HG02943 (cell line): ENCODE results near the gene PLEKHF1.
"Not testable (repeated sequence)": the region's sequence is repeated elsewhere in the genome, so short reads cannot be mapped to it uniquely, and the experiment has no call there.

Source experiments
- ATAC-seq: cut with Tn5 transposase; IDR thresholded peaks from one replicate; pipeline ENCODE4 v1.9.1; 2021; ENCODE audit warnings: mild to moderate bottlenecking, low read depth, moderate library complexity; ENCODE audit not compliant: unreplicated experiment

Gene PLEKHF1, protein sequence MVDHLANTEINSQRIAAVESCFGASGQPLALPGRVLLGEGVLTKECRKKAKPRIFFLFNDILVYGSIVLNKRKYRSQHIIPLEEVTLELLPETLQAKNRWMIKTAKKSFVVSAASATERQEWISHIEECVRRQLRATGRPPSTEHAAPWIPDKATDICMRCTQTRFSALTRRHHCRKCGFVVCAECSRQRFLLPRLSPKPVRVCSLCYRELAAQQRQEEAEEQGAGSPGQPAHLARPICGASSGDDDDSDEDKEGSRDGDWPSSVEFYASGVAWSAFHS

DNA sequence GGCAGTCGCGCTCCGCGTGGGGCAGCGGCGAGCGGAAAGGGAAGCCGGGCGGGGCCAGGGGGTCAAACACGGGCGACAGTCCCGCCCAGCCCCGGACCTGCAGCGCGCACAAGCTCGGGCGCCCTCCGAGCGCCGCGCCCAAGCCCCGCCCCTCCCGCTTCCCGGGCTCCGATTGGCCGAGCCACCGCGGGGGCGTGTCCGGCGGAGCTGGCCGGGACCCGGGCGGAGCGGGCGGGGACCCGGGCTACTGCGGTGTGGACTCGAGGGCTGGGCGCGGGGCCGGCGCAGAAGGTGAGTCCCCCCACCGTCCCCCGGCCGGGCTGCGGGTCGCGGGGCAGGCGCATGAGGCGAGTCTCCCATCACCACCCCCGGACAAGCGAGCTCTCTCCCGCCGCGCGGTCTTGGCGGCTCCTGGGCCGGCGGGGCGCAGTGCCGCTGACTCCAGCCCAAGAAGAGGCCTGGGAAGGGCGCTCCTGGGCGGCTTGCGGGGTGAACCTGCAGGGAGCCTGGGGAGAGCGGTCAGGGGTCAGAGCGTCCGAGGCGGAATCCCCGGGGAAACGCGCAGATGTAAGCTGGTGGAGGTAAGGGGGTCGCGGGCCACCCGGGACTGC is at the start of gene PLEKHF1:
Gene PLEKHF1 (plus strand): TSS at position 247 of the 611 bp plus-strand sequence. CDS start 8,379 bp downstream, outside the sequence.
- peak; percentile 74 for ATAC-seq

DNA sequence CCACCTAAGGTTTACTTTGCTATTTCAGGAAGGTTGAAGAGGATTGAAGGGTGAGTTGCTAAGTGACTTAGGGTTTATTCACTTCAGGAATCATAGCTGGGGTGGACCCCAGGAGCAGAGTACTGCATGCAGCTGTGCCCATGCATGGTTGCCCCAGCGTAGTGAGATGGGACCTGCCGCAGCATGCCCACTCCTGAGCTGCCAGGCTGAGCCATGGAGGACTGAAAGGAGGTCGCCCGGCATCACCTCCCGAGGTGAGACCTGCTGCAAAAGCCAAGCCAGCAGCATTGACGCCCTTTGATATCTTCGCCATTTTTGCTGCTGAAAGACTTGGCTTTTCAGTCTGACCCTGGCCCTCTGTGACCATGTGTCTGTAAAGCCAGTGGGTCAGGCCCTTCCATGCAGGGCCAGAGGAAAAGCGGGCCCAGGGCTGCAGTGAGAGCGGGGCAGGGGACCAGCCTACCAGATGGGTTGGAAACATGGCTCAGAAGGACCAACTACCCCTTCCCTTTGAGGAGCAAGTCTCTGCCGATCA is 49.3 kb upstream of the PLEKHF1 start:
- ATAC-seq = no peak

DNA sequence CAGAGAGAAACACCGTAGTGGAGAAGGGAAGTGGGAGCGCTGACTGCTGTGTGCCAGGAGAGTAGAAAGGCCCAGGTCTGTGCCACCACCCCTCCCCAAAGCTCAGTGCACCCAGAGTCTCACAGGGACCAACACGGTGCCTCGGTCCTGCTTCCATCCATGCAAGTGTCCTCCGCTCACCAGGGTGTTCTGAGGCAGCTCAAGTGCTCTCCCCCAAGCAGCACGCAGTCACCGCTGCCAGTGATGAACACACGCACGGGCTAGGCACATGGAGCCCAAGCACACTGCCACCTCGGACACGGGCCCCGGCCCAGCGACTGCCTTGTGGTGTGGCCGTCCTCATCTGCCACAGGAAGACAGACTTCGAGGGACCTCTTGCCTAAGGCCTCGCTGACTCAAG is 48.7 kb upstream of the PLEKHF1 start:
- ATAC-seq = no peak

DNA sequence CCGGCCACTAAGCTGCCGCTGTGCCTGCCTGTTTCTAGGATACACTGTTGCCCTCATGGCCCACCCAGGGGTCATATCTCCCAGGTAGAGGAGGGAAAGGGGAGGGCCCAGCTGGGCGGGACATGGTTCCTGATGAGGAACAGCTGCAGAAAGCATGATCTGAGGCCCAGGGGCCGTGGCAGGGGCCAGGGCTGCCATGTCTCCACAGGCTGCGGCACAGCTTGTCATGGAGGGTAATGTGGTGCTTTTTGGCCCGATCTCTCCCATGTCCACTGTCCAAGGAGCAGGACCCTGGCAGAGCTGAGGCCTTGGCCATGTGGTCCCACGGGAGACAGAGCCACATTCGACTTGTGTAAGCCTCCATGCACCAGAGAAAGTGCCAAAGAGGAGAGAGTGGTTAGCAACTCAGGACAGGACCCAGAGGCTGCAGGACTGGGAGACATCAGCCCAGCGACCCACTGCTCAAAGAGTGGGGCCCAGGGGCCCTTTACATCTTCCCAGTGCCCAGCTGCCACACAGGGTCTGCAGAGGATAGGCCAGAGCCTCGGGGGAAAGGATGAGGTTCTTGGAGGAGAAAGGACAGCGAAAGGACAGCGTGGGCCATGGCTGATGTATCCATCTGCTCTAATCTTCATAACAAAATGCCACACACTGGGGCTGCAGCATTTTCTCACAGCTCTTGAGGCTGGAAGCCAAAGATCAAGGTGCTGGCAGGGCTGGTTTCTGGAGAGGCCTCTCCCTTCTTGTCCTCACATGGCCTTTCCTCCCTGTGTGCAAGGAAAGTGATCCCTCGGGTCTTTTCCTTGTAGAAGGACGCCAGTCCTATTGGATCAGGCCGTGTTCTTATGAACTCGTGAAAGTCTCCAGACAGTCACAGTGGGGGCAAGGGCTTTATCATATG is 47.6 kb upstream of the PLEKHF1 start:
- ATAC-seq = no peak

DNA sequence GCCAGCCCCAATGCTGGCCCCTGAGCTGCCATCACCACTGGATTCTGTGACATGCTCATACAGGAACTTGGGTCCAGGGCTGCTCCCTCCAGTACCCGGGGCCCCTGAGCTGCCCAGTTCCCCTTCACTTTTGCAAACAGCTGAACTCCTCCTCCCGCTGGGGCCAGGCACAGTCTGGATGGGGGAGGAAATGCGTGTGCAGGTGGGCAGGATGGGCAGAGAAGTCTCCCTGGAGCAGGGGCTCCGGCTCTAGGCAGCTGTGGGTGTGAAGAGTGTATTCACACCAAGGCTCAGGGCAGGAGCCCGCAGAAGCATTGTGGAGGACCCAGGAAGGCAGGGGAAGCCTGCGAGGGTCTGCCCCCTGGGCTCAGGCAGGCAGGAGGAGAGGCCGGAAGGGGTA is 46.8 kb upstream of the PLEKHF1 start:
- ATAC-seq = no peak

DNA sequence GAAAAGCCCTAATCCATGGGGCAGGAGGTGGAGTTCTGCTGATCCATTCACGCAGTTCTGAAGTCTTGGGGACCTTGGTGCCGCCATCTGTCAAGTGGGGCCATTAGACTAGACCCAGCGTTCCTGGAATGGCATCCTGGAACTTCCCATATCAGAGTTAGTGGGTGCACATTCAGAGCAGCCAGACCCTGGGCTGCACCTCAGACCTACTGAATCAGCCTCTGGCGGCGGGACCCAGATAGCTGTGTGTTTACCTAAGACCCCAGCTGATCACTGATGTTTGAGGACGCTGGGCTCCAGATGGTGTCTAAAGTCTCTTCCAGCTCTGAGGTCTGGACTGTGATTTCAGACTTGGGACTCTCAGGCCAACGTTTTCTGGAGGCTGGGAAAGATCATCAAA is 46.4 kb upstream of the PLEKHF1 start:
- no peak for ATAC-seq

DNA sequence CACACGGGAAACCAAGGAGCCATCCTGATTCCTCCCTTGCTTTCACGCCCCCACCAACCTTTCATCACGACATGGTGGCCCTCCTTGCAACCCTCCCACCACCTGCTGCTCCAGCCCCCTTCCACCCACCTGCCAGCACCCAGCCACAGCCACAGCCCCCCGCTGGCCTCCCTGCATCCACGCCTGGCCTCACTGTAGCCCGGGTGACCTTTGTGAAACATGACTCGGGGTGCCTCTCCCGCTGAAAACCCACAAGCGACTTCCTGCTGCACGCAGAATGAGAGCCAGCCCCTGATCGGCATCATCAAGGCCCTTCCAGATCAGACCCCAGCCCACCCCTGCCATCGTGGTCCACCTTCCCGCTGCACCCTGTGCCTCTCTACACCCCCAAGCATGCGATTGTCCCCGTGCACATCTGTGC is 44.3 kb upstream of the PLEKHF1 start:
- no peak for ATAC-seq

DNA sequence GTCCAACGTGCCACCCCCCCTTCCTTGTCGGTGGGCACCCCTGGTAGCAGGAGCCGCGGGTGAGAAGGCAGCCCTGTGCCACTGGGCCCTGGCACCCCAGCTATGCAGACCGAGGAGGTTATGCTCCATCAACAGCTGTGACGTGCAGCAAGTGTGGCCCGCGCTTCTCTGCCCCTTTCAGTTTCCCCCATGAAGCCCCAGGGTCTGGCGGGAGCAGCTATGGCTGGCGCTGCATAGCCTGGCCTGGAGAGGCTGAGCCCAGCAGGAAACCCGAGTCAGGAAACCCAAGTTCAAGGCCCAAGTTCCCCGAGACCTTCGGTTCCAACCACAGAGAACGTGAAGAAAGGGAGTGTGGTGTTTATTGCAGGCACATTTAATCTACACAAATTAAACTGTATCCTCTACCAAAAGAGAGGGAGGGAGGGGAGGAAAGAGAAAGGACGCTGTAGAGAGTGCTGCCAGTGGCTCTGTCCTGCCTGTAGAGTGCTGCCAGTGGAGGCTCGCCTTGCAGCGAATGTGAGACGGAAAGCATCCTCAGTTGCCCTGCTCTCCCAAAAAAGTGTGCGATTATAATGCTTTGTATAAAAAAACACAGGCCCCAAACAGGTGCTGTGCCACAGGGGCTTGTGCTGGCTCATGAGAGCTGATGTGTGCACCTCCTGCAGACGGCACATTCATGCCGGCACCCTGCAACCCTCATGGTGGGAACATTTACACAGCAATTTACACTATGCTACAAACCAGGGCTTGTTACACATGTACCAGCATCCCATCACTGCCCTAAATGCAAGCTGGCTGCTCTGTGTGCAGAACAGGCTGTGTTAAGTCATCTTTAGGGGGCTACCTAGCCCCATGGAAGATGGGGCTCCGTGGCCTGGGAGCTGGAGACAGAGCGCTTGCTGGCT is 42.8 kb upstream of the PLEKHF1 start:
- ATAC-seq = no peak

DNA sequence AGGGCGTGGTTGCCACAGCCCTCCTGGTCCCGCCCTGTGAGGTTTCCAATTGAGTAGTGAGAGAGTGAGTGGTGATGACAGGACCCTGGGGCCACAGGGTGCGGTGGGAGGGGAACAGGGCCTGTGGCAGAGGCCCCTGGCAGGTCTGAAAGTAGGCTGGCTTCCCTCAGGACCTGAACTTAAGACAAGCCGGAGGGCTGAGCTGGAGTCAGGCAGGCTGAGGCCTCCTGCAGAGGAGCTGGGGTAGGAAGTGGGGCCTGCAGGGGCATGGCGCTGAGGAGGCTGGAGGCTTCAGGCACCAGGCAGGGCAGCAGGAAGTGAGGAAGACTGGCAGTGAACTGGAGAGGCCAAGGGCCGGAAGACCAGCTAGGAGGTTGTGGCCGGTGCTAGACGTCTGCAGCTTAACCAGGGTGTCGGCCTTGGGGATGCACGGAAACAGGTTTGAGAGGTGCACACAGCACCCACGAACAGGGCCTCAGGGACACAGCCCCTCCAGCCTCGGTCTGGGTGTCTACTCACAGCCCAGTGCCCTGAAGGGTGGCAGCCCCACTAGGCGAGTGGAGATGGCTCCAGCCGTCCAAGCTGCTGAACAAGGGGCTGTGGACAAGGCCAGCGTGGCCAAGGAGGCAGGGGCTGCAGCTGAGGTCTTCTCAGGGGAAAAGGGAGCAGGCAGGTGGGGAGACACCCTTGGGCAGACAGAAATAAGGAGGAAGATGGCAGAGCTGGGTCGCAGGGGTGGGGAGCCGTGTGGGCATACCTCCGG is 41.4 kb upstream of the PLEKHF1 start:
- no peak for ATAC-seq

DNA sequence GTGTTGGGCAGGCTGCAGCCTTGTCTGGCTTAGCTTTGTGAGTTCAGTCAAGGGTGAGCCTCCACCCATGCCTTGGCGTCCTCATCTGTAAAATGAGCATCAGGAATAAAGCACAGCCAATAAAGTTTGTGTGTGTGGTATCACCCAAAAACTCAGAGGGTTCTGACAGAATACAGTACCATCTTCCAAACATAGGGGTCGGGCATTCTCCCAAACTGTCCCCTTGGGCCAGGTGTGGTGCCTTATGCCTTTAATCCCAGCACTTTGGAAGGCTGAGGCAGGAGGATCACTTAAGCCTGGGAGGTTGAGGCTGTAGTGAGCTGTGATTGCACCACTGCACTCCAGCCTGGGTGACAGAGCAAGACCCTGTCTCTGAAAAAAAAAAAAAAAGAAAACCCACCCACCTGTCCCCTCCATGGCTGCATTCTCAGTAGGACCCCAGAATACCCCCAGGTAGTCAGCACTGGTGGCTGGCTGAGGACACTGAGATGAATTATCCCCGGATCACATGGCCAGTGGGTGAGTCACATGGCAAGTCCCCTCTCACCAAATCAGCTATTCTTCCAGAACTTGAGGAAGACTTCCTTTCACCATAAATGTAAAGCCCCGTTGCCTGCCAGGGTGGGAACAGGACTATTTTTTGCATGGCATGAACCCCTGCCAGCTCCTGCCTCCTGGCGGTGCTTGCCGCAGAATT is 40.6 kb upstream of the PLEKHF1 start:
- ATAC-seq = no peak

DNA sequence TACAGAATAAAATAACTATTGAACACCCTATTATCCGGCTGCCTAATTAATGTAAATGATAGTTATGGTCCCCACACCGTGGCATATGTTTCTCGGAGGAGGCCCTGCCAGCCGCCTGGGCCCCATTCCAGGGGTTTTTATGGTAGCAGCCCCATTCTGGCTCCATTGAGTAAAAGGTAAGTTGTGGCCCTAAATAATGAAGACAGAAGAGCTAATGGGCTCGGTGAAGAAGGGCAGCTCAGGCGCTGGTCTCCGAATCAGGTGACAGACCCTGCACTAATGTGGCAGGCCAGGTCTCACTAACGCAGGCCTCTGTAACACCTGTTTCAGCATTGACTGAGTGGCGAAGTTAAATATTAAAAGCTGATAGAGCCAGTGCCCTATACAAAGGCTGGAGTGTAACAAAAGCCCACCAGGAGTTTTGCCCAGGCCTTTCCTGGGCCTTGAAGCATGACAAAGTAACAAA is 40.0 kb upstream of the PLEKHF1 start:
- no peak for ATAC-seq

DNA sequence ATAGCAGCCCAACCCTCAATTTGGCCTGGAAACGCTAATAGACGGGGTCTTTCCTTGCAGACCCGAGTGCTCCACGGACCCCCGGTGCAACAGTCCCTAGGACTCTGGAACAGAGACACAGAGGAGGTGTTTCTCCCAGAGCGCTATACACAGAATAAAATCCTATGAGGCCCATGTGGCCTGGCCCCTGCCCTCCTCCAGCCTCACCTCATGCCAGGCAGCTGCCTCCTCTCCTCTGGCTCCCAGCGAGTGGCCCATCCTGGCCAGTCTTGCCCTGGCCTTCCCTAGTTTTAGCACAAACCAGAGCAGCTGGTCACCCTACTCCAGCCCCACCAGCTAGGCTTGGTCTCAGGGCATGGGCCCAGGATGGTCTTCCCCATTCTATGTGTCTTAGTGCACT is 38.9 kb upstream of the PLEKHF1 start:
- ATAC-seq = no peak

DNA sequence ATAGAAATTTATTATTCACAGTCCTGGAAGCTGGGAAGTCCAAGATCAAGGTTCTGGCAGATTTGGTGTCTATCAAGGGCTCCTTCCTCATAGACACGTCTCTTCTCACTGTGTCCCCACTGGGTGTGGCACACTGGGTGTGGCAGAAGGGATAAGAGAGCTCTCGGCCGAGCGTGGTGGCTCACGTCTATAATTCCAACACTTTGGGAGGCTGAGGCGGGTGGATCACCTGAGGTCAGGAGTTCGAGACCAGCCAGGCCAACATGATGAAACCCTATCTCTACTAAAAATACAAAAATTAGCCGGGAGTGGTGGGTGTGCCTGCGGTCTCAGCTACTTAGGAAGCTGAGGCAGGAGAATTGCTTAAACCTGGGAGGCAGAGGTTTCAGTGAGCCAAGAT is 38.4 kb upstream of the PLEKHF1 start:
- ATAC-seq = not testable (repeated sequence)

DNA sequence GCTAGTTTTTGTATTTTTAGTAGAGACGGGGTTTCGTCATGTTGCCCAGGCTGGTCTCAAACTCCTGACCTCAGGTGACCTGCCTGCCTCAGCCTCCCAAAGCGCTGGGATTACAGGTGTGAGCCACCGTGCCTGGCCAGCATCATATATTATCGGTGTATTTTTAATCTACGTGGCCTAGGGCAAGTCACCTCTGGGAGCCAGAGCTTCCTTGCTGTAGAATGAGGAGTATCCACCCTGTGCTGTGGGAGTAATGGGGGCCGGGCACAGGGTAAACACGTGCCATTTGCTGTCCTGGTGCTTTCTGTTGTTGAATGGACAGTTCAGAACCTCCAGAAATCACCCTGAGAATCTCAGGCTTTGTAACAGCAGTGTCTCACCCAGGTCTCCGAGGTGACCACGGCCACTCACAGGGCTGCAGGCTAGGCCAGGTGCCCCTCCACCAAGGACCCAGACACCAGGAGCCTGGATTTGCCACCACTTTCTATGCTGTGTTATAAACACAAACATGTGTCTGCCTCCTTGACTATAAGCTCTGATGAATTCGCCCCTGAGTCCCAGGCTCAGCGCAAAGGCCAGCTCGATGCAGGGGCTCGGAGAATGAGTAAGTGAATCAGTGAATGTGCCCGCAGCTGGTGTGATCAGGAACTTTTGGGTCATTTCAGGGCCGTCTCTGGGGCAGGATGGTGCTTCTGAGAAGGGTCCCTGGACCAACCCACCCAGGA is 36.4 kb upstream of the PLEKHF1 start:
- no peak for ATAC-seq

DNA sequence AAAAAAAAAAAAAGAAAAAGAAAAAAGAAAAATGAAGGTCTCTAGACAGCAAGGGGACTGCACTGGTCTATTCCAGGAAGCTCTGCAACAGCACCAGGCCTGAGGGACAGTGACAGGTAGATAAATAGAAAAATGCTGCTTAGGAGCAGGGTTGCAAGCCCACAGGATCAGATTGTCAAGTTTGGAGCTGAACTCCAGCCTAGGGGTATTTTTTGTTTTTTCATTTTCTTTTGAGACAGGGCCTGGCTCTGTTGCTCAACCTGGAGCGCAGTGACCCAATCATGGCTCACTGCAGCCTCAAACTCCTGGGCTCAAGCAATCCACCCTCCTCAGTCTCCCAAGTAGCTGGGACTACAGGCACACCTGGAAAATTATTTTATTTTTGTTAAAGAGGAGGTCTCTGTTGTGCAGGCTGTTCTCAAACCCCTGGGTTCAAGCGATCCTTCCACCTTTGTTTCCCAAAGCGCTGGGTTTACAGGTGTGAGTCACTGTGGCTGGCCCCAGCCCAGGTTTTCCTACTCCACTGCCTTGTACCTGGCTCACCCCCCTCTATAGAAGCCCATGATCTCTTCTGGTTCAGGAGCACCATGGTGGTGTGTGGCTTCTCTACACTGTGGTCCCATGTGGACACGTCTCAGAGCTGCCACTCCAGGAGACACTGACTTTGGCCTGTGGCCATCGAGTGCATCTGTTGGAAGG is 35.3 kb upstream of the PLEKHF1 start:
- no peak for ATAC-seq

DNA sequence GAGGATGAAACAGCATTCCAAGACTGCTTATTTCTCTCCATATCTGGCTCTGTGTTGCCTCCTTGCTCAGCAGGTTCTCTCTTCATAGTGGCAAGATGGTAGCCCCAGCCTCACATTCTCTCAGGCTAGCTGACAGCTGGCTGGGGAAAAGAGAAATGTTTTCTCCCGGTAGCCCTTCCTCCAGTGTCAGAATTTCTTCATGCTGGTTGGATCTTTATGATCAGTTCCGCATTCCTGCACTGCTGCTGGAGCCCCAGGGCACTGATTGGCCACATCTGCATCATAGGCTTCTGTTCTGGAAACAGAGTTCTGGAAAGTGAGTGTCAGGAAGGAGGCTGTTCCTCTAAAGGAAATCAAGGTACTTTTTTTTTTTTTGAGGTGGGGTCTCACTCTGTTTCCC is 34.6 kb upstream of the PLEKHF1 start:
- no peak for ATAC-seq

DNA sequence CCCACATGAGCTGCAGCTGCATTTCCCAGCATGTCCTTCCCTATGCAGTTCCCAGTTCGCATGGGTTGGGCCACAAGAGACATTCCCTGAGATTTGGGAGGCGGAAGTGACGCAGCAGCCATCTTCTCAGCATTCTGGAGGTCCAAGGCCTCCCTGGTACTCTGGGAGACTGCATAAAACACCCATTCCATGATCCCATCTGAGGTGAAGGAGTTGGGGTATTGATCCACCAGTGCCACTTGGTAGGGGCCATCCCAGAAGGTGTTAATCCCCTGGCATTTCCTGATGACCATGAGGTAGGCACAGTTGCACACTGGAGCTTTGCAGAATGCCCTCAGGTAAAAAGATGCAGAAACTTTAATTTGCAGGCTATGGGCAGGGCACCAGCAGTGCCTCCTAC is 33.8 kb upstream of the PLEKHF1 start:
- ATAC-seq = no peak
